Activated CD4-positive, CD25-positive, alpha-beta regulatory T cell treated with anti-CD3 and anti-CD28 coated beads, Interleukin-2, amount 50 U/mL, for 16 hours (primary cell): ENCODE data around the gene TMEM204.

Experiments used
- DNase-seq: peaks from one replicate; pipeline ENCODE4 v3.0.0-alpha.2; 2020; ENCODE audit warnings: low read depth, low spot score

TMEM204 gene

GRCh38 chr16:1557576-1557975 is 24.1 kb downstream of the TMEM204 start:
- DNase-seq, result no peak

GRCh38 chr16:1559446-1559975 is 26.0 kb downstream of the TMEM204 start:
- DNase-seq, result no peak

DNA sequence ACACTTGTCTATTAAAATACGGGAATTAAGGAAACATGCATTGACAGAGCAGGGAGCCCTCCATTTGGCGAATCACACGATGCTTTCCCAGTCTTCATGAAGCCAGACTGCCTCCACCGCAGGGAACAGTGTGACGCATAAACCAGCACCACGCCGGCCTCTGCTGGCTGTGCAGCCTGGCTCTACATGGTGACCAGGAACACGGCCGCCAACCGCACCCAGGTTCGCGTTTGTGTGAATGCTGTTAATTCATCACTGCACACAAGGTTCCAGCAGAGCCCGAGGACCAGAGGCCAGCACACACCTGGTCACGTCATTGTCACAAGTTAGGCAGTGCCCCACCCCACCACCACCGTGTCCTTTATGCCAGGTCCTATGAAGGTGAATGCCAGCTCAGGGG is 26.7 kb downstream of the TMEM204 start:
- DNase-seq, result no peak

DNA sequence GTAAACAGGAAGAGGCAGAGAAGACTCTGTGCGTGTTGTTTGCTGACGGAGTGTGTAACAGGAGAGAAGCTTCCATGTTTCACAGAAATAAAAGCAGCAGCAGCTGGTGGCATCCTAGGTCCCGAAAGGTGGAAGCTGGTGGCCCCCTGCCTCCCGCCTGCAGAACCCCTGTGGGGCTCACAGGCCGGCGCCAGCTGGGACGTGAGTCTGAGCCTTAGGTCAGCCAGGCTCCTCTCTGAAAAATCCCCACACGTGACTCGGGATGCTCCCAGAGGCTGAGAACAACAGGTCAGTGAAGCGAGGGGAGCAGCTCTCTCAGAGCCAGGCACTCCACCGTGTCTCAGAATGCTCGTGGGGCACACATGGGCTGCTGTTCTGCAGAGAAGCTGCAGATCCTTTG is 27.4 kb downstream of the TMEM204 start:
- DNase-seq, result no peak

- no peak for DNase-seq
Observed at GRCh38 chr16:1561266-1561665, 27.8 kb downstream of the TMEM204 start.

- DNase-seq, result no peak
Observed at GRCh38 chr16:1561836-1562235, 28.4 kb downstream of the TMEM204 start.

- DNase-seq, result no peak
Observed at GRCh38 chr16:1563786-1564185, 30.3 kb downstream of the TMEM204 start.

DNA sequence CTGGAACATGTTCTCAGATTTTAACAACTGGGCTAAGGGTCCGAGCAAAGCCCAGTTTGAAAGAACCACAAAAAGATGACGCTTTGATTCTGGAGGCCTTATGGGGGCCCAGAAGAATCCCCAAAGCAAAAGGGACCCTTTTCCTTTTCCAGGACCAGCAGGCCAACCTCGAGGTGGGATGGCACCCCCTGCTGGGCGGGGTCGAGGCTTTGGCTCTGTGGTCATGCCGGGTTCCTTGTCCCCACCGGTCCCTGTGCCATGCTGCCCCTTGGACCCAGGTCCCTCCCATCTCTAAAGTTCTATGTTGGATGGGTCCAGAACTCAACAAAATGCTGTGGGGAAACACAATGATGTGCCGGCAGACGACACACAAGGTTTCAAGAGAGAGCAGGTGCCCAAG is 30.9 kb downstream of the TMEM204 start:
- DNase-seq, result no peak

GRCh38 chr16:1565083-1565805 is 31.8 kb downstream of the TMEM204 start:
- DNase-seq, result no peak

DNA sequence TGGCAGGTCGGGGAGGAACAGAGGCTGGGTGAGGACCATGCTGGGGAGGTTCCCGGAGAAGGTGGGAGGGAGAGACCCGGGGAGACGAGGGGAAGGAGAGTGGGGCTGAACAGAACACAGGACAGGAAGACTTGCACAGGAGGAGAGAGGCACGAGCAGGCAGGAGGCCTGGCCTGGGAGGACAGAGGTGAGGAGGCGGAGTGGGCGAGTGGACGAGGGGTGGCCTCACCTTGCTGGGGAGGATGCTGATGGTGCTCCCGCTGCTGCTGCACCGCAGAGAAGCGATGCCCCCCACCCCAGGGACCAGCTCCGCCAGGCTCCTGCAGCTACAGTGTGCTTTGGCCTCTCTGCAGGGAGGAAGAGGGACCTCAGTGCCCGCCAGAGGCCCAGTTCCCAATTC is 34.5 kb downstream of the TMEM204 start:
- no peak for DNase-seq

- no peak for DNase-seq
Observed at GRCh38 chr16:1571012-1571671, 37.7 kb downstream of the TMEM204 start.

DNA sequence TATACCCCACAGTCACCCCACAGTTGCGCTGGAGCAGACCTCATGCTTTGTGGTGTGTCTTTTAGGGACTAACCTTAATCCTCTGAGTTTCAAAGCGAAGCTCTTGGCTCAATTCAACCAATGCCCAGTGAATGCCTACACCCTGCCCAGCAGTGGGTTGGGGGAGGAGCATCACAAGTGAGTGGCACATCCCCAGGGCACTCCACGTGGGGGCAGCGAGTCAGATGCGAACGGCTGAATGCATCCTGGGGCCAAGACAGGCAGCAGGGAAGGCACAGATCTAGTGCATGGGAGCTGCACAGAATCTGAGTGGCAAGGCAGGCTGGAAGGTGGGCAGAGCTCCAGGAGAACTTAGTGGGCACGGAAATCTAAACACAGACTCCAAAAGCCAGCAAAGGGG is 39.2 kb downstream of the TMEM204 start:
- DNase-seq, result no peak

DNA sequence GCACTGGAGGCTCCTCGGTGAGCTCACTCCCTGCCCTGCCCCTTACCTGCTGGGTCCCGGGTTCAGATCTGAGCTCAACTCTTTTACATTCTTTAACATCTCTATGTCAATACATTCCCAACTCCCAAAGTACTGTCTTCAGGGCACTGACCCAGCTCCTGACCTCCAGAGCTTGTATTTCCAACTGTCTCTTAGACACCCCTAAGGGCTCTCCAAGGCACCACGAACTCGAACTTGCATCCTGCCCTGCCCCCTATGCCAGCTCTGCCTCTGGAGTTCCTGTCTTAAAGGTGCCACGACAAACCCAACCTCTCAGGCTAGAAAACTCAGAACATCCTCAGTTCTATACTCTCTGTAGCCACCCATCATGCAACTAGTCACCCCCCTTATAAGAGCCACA is 39.8 kb downstream of the TMEM204 start:
- no peak for DNase-seq

- DNase-seq, result no peak
Observed at GRCh38 chr16:1575578-1575977, 42.1 kb downstream of the TMEM204 start.

DNA sequence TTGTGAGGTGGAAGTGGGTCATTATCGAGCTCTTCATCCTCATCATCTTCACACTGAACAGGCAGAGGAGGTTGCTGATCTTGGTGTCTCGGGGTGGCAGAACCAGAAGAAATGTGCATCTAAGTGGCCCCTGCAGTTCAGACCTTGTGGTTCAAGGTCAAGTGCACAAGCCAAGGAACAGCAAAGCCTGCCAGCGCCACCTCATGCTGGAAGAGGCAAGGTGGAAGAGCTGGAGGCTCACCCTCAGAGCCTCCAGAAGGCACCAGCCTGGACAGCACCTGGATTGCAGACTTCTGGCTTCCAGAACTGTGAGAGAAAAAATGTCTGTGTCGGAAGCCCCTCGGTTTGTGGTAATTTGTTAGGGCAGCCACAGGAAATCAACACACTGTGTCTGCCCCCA is 45.7 kb downstream of the TMEM204 start:
- no peak for DNase-seq

- no peak for DNase-seq
Observed at GRCh38 chr16:1580256-1580655, 46.8 kb downstream of the TMEM204 start.

- no peak for DNase-seq
Observed at GRCh38 chr16:1580956-1581355, 47.5 kb downstream of the TMEM204 start.

- no peak for DNase-seq
Observed at GRCh38 chr16:1581804-1582203, 48.3 kb downstream of the TMEM204 start.

- no peak for DNase-seq
Observed at GRCh38 chr16:1583180-1583579, 49.7 kb downstream of the TMEM204 start.

DNA sequence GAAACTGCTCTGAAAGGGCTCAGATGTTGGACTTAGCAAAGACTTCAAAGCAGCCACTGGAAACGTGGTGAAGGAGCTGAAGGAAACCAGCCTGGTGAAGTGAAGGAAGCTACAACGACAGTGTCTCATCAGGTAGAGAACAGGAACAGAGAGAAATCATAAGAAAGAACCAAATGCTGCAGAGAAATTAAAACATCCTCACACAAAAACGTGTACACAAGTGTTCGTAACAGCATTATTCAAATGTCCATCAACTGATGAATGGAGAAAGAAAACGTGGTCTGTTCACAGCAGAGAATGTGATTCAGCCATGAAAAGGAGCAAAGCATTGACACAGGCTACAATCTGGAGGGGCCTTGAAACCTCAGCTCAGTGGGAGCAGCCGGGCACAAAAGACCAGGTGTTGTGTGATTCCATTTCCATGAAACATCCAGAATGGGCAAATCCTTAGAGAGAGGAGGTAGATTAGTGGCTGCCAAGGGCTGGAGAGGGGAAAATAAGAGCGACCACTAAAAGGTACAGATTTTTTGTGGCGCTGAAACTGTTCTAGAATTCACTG is 51.5 kb downstream of the TMEM204 start:
- DNase-seq, result no peak

DNA sequence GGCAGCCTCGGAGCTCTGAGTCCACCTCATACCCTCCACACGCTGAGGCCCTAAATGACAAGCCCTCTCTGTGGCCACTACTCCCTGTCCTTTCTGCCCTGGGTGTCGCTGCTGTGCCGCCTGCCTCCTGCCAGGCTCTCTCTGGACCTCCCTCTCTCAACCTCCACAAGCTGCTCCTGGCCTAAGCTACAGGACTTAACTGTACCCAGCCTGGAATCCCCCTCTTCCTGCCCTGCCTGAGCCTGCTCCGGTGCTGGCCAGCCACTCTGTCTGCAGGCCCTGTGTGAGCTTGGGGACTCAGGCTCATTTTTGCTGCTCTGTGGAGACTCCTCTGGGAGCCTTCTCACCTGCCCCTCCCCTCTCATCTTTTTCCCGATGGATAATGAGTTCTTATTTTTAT is 56.9 kb downstream of the TMEM204 start:
- DNase-seq, result no peak

DNA sequence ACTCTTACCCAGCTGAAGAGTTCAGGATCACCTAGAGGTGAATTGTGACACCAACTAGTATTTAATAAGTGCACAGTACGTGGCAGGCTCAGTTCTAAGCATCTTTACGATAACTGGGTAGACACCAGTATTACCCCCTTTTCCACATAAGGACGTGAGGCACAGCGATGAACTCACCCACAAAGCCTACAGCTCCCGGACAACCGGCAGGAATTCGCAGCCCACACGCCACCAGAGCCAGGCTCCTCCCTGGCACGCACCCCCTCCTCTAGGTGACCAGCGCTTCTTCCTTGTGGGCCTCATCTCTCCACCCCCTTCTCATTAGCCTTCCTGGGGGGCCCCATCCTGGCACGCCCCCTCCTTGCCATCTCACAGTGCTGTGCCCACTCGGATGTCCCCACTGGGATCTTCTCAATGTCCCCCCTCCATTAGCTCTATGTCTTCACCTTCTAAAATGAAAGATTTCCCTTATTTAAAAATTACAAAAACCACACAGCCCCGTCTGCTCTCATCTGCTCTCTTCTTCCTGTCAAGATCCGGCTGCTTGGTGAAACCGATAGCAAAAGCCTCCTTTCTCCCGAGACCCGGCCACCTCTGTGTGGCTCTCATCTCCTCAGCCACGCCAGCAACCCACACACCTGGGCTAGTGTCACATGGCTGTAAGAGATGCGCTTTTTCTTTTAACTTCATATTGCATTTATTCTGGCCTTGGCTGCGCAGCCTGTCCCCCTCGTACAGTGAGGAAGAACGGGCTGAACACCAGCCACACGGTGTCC is 57.7 kb downstream of the TMEM204 start:
- DNase-seq, result no peak
